GM19193 (cell line): ENCODE data around the gene MVB12B.

Source experiments
- POLR2A ChIP-seq: IDR thresholded peaks from 4 replicates; pipeline ENCODE4 v1.6.1; 2011; ENCODE audit not compliant: insufficient read depth, insufficient read length; ENCODE audit errors: extremely low read depth

Gene MVB12B

DNA sequence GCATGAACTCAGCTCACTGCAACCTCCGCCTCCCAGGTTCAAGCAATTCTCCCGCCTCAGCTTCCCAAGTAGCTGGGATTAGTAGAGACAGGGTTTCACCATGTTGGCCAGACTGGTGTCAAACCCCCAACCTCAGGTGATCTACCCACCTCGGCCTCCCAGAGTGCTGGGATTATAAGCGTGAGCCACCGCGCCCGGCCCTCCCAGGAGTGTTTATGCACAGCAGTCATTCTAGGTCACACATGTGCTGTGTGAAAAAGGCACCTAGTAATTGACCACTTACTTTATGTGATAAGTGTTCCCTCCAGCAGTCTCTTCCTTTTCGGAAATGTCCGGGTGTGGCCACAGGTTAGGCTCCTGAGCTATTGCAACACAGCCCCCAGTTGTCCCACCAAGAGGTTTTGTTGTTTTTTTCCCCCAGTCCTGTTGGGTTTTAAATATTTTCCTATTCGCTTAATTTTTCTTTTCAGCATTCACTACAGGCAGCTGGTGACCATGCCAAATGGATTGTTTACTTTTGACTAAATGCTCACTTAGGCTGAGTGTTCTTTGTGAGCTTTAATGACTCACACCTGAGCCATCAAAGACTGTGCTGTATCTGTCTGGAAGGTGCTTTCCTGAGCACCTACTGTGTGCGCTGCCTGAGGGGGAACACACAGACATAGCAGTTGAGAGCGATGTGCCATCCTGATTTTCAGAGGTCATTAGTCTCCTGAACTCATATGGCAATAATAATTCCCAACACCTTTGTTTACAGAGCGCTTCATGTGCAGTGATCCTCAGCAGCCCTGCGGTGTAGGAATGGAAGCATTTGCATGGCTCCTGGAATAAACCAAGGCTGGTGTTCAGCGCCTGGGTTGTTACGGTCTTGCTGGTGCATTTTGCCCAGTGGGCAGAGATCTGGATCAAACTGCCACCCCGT lies 94.3 kb downstream of the MVB12B start:
- TF ChIP-seq POLR2A, result no peak

DNA sequence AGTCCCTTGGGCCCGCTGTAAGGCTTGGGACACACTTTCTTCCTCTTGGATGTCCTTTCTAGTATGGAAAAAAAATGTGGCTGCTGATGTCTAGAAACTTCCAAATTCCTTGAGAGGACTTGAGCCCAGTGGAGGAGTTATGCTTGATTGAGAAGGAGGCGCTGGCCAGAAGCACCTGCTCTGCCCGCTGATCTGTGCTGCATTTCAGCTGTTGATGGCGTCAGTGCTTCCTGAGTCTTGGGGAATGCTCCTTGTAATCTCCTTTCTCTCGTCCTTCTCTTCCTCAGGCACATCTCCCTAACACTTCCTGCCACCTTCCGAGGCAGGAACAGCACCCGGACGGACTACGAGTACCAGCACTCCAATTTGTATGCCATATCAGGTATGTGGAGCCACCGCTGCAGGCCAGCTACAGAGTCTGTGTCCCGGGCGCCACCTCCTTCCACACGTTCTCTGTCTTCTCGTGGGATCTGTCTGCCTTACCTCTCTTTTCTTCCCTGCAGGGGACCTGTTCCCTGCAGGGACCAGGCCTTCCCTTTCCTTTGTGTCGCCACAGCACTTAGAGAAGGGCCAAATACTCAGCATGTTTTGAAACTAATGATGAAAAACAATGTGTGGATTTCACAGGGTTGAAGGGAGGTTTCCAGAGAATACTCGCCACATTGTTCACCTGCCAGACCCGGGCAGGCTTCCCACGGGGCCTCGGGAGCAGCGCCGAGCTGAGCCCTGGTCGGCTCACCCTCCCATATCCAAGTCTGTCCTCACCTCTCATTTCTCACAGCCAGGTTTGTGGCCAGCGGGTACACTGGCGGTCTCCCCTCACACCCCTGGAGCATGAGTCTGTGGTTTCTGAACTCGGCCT lies 95.2 kb downstream of the MVB12B start:
- no peak for TF ChIP-seq POLR2A

DNA sequence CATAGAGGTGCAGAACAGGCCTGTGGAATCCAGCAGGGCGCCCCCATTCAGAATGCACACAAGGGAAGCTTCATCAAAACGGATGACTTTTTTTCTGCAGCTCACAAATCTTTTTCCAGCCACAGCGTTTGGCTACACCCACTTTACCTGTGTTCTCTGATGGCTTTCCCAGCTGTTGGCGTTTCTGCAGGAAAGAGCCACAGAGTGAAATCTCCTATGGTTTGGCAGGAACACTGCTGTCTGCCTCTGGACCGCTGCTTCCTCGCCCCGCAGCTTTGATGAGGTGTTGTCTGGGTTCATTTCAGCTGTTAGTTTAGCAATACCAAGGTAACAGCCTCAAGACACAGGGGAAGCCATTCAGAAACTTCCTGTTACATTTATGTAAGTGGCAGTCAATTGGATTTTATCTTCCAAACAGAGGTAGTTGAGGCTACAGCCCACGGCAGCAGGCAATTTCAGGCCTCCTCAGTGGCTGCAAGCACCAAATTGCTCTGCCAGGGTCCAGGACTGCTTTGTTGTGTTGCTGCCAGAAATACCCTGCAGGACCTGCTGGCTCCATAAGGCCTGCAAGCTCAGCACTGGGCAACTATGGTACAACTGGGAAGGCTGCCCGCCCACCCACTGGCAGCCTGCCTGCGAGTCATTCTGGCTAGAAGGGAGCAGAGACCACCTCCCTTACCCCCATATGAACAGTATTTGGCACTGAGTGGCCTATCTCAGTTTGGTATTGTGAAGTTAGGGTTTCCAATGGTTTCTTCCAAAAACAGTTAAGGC lies 96.7 kb downstream of the MVB12B start:
- TF ChIP-seq POLR2A, result no peak

DNA sequence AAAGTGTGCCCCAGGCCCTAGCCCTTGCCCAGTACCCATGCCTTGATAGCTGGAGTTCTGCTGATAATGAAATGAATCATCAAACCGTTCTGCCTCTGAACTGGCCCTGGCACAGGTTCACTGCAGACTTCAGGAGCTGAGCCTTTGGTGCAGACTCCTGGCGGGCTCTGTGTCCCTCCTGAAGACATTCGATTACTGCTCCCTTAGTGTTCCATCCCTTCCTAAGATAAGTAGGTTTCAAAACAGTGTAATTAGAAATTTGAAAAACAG lies 97.2 kb downstream of the MVB12B start:
- TF ChIP-seq POLR2A, result no peak

DNA sequence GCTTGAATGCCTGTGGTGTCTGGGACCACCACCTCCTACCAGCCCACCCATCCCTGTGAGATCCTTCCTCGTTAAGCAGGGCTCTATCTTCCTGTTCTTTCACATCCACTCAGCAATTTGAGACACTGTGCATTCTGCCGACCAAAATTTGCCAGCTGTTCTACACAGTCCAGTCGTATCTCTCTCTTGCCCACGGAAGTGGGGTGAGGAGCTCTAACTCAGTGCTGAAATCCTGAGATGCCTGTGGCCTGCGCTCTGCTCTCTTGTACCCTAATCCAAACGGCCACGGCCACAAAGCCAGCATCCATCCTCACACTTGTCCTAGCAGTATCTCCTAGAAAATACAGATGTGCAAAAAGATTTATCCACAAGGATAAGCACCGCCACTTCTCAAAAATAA lies 97.9 kb downstream of the MVB12B start:
- TF ChIP-seq POLR2A, result no peak

DNA sequence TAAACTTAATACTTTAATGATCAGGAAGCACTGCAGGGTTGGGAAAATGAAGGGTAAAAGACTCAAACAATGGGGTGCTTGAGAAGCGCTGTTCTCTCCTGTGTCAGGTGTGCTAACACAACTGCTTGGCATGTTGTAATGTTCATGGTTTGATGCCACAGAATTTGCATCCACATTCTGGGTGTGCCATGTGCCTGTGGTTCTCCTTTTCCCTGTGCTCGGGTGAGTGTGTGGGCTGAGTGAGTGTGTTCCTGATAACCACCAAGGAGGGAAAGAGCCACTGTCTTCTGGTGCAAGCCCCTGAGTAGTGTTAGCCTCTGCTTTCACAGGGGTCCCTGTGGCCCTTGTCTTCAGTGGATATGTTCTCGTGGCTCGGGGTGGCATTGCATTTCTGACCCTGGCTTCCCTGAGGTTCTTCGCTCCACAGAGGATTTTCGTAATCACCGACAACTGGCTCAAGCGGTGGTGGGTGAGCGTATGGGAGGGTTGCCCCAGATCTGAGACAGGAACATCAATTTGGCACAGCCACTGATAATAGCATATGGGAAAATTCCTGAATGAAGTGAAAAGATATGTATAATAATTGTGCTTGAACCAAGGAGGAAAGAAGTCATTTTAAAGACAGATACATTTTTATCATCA lies 102.0 kb downstream of the MVB12B start:
- no peak for TF ChIP-seq POLR2A

DNA sequence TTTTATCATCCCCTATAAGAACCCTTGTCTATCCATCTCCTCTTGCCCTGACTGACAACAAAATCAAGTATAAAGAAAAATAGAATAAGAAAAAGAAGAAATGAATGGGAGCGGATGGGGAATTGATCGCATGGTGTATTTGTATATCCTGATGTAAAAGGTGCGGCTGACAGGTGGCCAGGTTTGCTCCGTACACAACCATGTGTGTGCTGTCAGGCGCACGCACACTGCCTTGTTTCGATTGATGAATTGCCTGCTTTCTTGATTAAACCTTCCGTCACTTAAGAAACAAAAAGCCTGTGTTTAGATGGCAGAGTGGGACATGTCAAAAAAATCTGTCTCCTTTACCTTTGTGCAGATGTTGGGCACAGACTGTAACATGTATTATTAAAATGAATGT lies 102.6 kb downstream of the MVB12B start:
- TF ChIP-seq POLR2A, result no peak

DNA sequence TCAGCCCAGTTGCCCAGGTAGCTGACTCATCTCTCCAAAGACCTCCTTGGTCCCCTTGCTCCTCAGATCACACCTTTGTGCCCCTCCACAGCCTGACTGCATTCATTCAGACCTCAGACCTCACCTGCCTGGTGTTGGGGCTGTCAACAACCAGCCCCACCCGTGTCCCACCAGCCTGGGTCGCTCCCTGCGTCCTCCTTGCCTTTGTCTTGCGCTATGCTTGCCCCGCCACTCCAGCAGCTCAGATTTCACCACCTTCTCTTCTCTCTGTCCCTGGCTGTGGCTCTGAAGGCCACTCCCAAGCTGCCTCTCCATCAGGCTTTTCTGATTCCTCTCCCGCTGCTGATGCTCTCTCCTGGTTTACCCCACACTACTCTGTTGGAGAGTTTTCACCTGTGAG lies 103.5 kb downstream of the MVB12B start:
- TF ChIP-seq POLR2A, result no peak

DNA sequence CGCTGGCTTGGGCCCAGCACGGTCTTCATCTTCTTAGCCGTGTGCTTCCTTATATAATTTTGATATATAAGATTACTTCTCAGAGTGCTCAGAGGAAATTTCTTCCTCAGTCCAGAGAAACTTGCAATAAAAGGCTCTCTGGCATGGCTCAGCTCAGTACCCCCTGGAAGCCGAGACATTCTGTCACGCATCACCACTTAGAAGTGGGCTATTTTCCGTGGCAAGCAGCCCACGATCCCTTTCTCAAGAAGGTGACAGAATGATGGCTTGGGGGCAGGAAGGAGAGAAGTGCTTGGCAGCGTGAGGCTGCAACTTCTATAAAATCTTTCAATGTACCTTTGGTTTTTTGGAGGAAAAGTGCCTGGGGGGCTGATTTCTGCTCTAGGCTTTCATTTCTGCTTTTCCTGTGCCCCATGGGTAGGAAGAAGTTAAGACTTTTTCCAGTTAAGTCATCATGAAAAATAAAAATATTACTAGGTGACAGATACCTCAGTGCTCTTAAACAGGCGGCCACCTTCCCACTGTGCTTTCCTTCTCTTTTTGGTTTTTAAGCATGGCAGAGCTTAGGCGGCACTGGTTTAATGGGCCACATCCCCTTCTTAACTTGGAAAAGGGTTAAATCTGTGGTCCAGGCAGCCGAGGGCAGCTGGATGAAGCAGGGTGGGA lies 104.6 kb downstream of the MVB12B start:
- TF ChIP-seq POLR2A, result no peak

DNA sequence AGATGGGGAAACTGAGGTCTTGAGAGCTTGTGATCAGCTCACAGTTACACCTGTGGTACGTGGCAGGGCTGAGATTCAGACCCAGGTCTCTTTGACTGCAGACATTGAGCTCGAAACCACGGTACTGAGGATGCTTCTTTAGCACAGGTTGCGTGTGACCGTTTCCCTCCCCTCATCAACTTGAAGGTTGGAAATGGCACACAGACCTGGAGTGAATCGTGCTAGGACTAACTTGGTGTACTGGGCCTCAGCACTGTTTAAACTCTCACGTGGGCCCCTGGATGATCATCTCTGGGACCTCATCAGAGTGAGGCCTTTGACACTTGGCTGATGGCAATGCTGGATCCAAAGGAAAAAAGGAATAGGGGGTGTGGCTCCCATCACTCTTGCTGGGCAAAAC lies 106.0 kb downstream of the MVB12B start:
- TF ChIP-seq POLR2A, result no peak

DNA sequence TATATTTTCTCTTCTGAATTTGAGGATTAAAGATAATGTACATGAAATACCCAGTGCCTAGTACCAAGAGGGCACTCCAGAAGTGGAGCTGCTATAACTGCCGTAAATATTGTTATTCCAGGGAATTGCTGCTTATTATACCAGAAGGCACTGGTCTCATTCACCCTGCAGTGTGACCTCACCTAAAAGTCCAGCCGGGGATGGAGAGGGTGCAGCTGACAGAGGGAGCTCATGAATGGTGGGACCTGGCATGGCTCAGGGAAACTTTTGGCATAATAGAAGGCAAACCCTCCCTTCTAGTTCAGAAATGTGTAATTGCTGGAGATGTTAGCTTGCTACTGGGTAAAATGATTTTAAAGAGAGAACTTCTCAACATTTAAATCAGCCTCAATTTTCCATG lies 108.5 kb downstream of the MVB12B start:
- no peak for TF ChIP-seq POLR2A

DNA sequence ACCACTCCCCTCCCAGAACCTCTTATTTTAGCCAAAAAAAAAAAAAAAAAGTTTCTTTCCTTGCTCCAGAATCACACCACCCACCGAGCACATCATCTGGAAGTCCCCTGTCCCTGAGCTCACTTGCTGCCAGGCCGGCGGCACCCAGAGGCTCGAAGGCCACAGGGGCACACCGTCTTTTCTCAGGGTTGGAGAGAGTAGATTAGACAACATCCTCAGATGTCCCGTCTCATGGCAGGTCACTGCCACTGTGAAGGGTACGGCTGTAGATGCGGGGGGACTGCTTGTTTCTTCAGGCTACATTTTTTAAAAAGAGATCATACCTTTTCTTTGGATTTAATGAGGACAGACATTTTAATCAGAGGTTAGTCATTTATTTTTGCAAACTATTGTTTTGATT lies 109.0 kb downstream of the MVB12B start:
- no peak for TF ChIP-seq POLR2A

DNA sequence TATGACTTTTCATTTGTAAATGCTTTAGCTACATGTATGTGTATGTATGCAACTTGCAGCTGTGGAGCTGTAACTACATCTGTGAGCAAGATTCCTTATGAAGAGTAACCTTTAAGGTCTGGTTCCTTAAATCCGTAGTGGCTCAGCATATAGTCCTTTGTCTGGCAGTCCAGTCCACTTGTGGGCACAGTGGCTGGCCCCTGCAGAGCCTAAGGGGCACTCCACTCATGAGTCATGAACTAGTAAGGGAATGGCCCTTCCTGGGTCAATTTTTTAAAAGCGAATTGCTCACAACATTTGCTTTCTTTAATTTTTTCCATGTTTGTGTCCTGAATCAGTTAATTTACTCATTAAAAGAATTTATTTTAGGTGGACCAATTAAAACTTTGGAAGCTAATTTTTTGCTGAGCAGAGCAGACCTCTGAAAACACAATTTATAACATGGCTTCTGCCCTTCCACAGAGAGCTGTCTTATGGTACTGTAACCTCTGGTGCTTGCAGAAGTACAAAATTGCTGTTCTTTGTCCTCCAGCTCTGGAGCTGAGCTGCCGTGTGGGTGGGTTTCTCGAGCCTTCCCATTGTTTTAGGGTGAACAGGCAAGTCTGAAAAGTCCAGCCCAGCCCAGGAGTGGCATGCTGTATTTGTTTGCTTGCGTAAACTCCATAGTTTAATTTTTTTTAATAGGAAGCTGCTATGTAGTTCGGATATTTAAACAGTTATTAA lies 110.1 kb downstream of the MVB12B start:
- TF ChIP-seq POLR2A, result no peak

DNA sequence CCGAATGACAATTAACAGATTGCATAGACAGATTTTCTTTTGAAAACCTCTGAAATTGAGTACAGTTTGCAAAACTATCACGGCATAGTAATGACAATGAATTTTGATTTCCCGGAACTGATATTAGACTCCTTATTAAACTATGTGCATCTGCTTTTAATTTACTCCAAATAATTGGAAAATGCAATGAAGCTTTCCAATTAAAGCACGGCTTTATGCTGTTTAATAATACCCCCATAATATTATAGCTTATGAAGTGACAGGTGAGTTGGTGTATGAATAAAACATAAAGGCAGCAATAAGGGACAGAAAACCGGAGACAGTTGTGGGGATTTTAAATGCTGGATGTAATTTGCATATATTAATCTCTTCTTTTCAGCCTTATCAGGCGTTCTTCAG lies 110.6 kb downstream of the MVB12B start:
- TF ChIP-seq POLR2A, result no peak
